ENCODE measurements around the gene ADH7.

The ADH7 gene

GRCh38 chr4:99457676-99458075, 22.5 kb upstream of the ADH7 start:
- Histone ChIP-seq H3K4me2 (ENCODE audit: insufficient read depth, low read length, poor library complexity, severe bottlenecking) (no peak overlapping the region), H4K8ac (ENCODE audit: low read depth, low read length) (no peak overlapping the region), H3K9ac (ENCODE audit: low read depth, low read length, poor library complexity) (no peak overlapping the region), H3K14ac (ENCODE audit: low read length) (no peak overlapping the region), H3K27me3 (ENCODE audit: control insufficient read depth in 3 of 3, insufficient read depth in 3 of 3, low read depth in 1 of 3, low read length in 3 of 3) (no peaks in the 10 kb centered on the region), H3K4me3 (ENCODE audit: low read length in 2 of 2) (no peak overlapping the region), H2BK15ac (ENCODE audit: low read length) (no peak overlapping the region), H3K79me1 (ENCODE audit: low read depth, low read length) (no peaks in the 10 kb centered on the region), H3K4me1 (ENCODE audit: control insufficient read depth in 2 of 2, insufficient read depth in 1 of 2, low read depth in 1 of 2, low read length in 2 of 2) (peaks cover 0 to 4% of the 10 kb centered on the region in 2 donors), H3K27ac (replicated peaks; ENCODE audit: low read length) (no peak overlapping the region), H3K36me3 (replicated peaks in 1 of 2; ENCODE audit: control insufficient read depth in 2 of 2, insufficient read depth in 2 of 2, low read length in 2 of 2) (no peaks in the 10 kb centered on the region), H4K91ac (ENCODE audit: low read depth, low read length, poor library complexity) (no peak overlapping the region), H2BK12ac (ENCODE audit: low read length) (no peak overlapping the region), H3K18ac (ENCODE audit: low read length) (no peak overlapping the region), H3K4ac (ENCODE audit: low read length) (no peak overlapping the region), H3K23ac (ENCODE audit: low read depth, low read length, poor library complexity) (no peak overlapping the region), H2AK5ac (ENCODE audit: low read depth, low read length) (no peak overlapping the region), H2BK120ac (ENCODE audit: low read depth, low read length) (no peak overlapping the region), H2BK5ac (ENCODE audit: low read length) (no peak overlapping the region), H3K9me3 (replicated peaks in 1 of 2; ENCODE audit: control insufficient read depth in 2 of 2, insufficient read depth in 1 of 2, low read depth in 1 of 2, low read length in 2 of 2) (peaks cover 0 to 7% of the 10 kb centered on the region in 2 donors), H2AFZ (ENCODE audit: low read length) (peak overlapping the region; percentile 57)
- no peak for DNase-seq (ENCODE audit: low spot score)

DNA sequence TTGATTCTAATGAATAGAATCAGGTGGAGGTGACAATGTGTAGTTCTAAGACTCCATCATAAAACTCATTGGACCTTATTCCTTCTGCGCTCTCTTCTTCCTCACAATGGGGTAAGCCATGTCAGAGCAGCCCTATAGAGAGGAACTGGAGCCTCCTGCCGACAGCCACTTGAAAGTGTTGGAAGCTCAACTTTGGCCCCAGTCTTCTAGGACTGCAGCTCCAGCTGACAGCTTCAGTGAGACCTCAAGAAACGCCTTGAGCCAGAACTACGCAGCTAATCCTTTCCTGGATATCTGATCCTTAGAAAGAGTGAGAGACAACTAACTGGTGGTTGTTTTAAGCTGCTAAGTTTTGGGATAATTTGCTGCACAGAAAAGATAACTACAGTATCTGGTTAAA, 22.1 kb upstream of the ADH7 start:
- no peak overlapping the region for H3K27ac ChIP-seq (replicated peaks; ENCODE audit: low read length)
- H4K91ac ChIP-seq (ENCODE audit: low read depth, low read length, poor library complexity): no peak overlapping the region
- no peak overlapping the region for H2BK12ac ChIP-seq (ENCODE audit: low read length)
- no peak overlapping the region for H3K9ac ChIP-seq (ENCODE audit: low read depth, low read length, poor library complexity)
- no peak overlapping the region for H3K4me2 ChIP-seq (ENCODE audit: insufficient read depth, low read length, poor library complexity, severe bottlenecking)
- no peak for DNase-seq (ENCODE audit: low spot score)
- no peaks in the 10 kb centered on the region for H3K27me3 ChIP-seq (ENCODE audit: control insufficient read depth in 3 of 3, insufficient read depth in 3 of 3, low read depth in 1 of 3, low read length in 3 of 3)
- H3K18ac ChIP-seq (ENCODE audit: low read length): no peak overlapping the region
- peaks cover 0 to 4% of the 10 kb centered on the region in 2 donors for H3K4me1 ChIP-seq (ENCODE audit: control insufficient read depth in 2 of 2, insufficient read depth in 1 of 2, low read depth in 1 of 2, low read length in 2 of 2)
- no peak overlapping the region for H2AK5ac ChIP-seq (ENCODE audit: low read depth, low read length)
- H3K4me3 ChIP-seq (ENCODE audit: low read length in 2 of 2): no peak overlapping the region
- peak overlapping the region; percentile 57 for H2AFZ ChIP-seq (ENCODE audit: low read length)
- H3K36me3 ChIP-seq (replicated peaks in 1 of 2; ENCODE audit: control insufficient read depth in 2 of 2, insufficient read depth in 2 of 2, low read length in 2 of 2): no peaks in the 10 kb centered on the region
- no peak overlapping the region for H4K8ac ChIP-seq (ENCODE audit: low read depth, low read length)
- no peak overlapping the region for H2BK120ac ChIP-seq (ENCODE audit: low read depth, low read length)
- no peak overlapping the region for H3K14ac ChIP-seq (ENCODE audit: low read length)
- WGBS, 2 donors (ENCODE audit: extremely low coverage in 2 of 2, insufficient read length in 2 of 2, insufficient replicate concordance in 1 of 2): no CpG with 5 or more reads among the region's 4 CpGs
- H3K9me3 ChIP-seq (replicated peaks in 1 of 2; ENCODE audit: control insufficient read depth in 2 of 2, insufficient read depth in 1 of 2, low read depth in 1 of 2, low read length in 2 of 2): peaks cover 0 to 10% of the 10 kb centered on the region in 2 donors
- no peaks in the 10 kb centered on the region for H3K79me1 ChIP-seq (ENCODE audit: low read depth, low read length)
- no peak overlapping the region for H3K23ac ChIP-seq (ENCODE audit: low read depth, low read length, poor library complexity)
- H2BK5ac ChIP-seq (ENCODE audit: low read length): no peak overlapping the region
- H2BK15ac ChIP-seq (ENCODE audit: low read length): no peak overlapping the region
- H3K4ac ChIP-seq (ENCODE audit: low read length): no peak overlapping the region

DNA sequence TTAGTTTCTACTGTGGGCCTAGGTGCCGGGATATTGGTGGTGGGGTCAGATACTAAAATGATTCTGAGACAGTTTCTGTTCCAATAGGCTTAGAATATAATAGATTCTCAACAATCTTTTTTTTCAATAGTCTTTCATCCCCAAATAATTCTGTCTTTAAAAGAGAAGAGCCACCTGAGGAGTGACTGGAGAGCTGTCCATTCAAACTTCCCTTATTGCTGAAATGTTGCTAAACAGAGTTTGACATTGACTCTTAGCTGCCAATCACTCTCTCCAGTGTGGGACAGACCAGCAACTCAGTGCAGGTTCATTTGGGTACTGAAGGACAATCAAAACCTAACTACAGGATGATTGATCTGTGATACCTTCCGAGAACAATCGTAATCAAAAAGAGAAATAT, 12.4 kb upstream of the ADH7 start:
- Histone ChIP-seq H2AK5ac (ENCODE audit: low read depth, low read length) (no peak overlapping the region), H2BK12ac (ENCODE audit: low read length) (no peak overlapping the region), H2BK120ac (ENCODE audit: low read depth, low read length) (no peak overlapping the region), H3K14ac (ENCODE audit: low read length) (no peak overlapping the region), H3K27ac (replicated peaks; ENCODE audit: low read length) (peak overlapping the region; percentile 63), H4K8ac (ENCODE audit: low read depth, low read length) (no peak overlapping the region), H3K4me1 (ENCODE audit: control insufficient read depth in 2 of 2, insufficient read depth in 1 of 2, low read depth in 1 of 2, low read length in 2 of 2) (peaks cover 0 to 4% of the 10 kb centered on the region in 2 donors), H3K27me3 (ENCODE audit: control insufficient read depth in 3 of 3, insufficient read depth in 3 of 3, low read depth in 1 of 3, low read length in 3 of 3) (no peaks in the 10 kb centered on the region), H4K91ac (ENCODE audit: low read depth, low read length, poor library complexity) (no peak overlapping the region), H3K23ac (ENCODE audit: low read depth, low read length, poor library complexity) (no peak overlapping the region), H3K9ac (ENCODE audit: low read depth, low read length, poor library complexity) (no peak overlapping the region), H2BK5ac (ENCODE audit: low read length) (no peak overlapping the region), H3K4me3 (ENCODE audit: low read length in 2 of 2) (no peak overlapping the region), H2AFZ (ENCODE audit: low read length) (peak overlapping the region; percentile 37), H3K4ac (ENCODE audit: low read length) (no peak overlapping the region), H3K36me3 (replicated peaks in 1 of 2; ENCODE audit: control insufficient read depth in 2 of 2, insufficient read depth in 2 of 2, low read length in 2 of 2) (no peaks in the 10 kb centered on the region), H3K4me2 (ENCODE audit: insufficient read depth, low read length, poor library complexity, severe bottlenecking) (no peak overlapping the region), H3K9me3 (replicated peaks in 1 of 2; ENCODE audit: control insufficient read depth in 2 of 2, insufficient read depth in 1 of 2, low read depth in 1 of 2, low read length in 2 of 2) (peaks cover 0 to 7% of the 10 kb centered on the region in 2 donors), H3K18ac (ENCODE audit: low read length) (no peak overlapping the region), H3K79me1 (ENCODE audit: low read depth, low read length) (no peaks in the 10 kb centered on the region), H2BK15ac (ENCODE audit: low read length) (no peak overlapping the region)
- no CpG with 5 or more reads among the region's 3 CpGs for WGBS, 2 donors (ENCODE audit: extremely low coverage in 2 of 2, insufficient read length in 2 of 2, insufficient replicate concordance in 1 of 2)
- no peak for DNase-seq (ENCODE audit: low spot score)

DNA sequence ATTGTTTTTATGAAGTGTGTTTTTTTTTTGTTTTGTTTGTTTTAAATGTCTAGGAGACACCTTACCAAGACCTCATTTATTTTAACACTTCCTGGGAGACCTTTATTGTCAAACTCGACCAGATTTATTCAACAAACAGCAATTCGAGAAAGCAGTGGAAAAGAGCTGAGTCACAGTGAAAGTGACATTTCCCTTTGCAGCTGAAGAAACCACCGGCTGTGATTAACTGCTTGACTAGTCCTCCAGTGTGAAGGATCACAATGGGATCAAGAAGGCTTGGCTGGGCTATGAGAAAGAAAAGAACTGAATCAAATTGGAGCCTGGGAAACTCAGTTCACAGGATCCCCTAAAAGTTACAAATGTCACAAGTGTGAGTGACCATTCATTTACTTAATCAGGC, 11.9 kb upstream of the ADH7 start:
- no peaks in the 10 kb centered on the region for H3K27me3 ChIP-seq (ENCODE audit: control insufficient read depth in 3 of 3, insufficient read depth in 3 of 3, low read depth in 1 of 3, low read length in 3 of 3)
- peaks cover 0 to 4% of the 10 kb centered on the region in 2 donors for H3K4me1 ChIP-seq (ENCODE audit: control insufficient read depth in 2 of 2, insufficient read depth in 1 of 2, low read depth in 1 of 2, low read length in 2 of 2)
- no peak overlapping the region for H3K14ac ChIP-seq (ENCODE audit: low read length)
- H3K36me3 ChIP-seq (replicated peaks in 1 of 2; ENCODE audit: control insufficient read depth in 2 of 2, insufficient read depth in 2 of 2, low read length in 2 of 2): no peaks in the 10 kb centered on the region
- H3K4me2 ChIP-seq (ENCODE audit: insufficient read depth, low read length, poor library complexity, severe bottlenecking): no peak overlapping the region
- no peak overlapping the region for H2BK5ac ChIP-seq (ENCODE audit: low read length)
- no peak overlapping the region for H3K18ac ChIP-seq (ENCODE audit: low read length)
- peak overlapping the region; percentile 37 for H2AFZ ChIP-seq (ENCODE audit: low read length)
- H3K79me1 ChIP-seq (ENCODE audit: low read depth, low read length): no peaks in the 10 kb centered on the region
- no peak overlapping the region for H2BK12ac ChIP-seq (ENCODE audit: low read length)
- no peak overlapping the region for H2AK5ac ChIP-seq (ENCODE audit: low read depth, low read length)
- no peak overlapping the region for H2BK15ac ChIP-seq (ENCODE audit: low read length)
- H4K91ac ChIP-seq (ENCODE audit: low read depth, low read length, poor library complexity): no peak overlapping the region
- DNase-seq (ENCODE audit: low spot score): peak; percentile 62
- H3K23ac ChIP-seq (ENCODE audit: low read depth, low read length, poor library complexity): no peak overlapping the region
- H2BK120ac ChIP-seq (ENCODE audit: low read depth, low read length): no peak overlapping the region
- no peak overlapping the region for H3K4me3 ChIP-seq (ENCODE audit: low read length in 2 of 2)
- no peak overlapping the region for H4K8ac ChIP-seq (ENCODE audit: low read depth, low read length)
- peaks cover 0 to 6% of the 10 kb centered on the region in 2 donors for H3K9me3 ChIP-seq (replicated peaks in 1 of 2; ENCODE audit: control insufficient read depth in 2 of 2, insufficient read depth in 1 of 2, low read depth in 1 of 2, low read length in 2 of 2)
- peak overlapping the region; percentile 63 for H3K27ac ChIP-seq (replicated peaks; ENCODE audit: low read length)
- H3K9ac ChIP-seq (ENCODE audit: low read depth, low read length, poor library complexity): no peak overlapping the region
- H3K4ac ChIP-seq (ENCODE audit: low read length): no peak overlapping the region
- no CpG with 5 or more reads among the region's 3 CpGs for WGBS, 2 donors (ENCODE audit: extremely low coverage in 2 of 2, insufficient read length in 2 of 2, insufficient replicate concordance in 1 of 2)
